Measurements from ENCODE around the gene HECTD1.

DNA sequence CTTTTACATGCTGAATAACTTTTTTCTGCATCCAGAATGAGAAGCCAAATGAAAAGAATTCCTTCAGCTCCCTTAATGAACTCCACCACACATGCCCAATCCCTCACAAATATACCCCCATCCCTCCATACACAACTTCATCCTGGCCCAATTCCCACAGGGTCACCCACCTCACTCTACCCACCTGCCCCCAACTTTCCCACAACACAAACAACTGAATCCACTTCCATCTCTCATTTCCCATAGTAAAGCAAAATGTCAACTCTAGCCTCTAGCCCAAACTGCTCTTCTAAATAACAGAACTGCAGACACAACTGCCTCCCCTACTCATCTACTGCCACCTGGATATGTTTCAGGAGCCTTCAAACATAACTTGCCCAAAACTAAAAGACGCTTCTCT, 18.8 kb downstream of the HECTD1 start:
- TF ChIP-seq, protein P1, sequence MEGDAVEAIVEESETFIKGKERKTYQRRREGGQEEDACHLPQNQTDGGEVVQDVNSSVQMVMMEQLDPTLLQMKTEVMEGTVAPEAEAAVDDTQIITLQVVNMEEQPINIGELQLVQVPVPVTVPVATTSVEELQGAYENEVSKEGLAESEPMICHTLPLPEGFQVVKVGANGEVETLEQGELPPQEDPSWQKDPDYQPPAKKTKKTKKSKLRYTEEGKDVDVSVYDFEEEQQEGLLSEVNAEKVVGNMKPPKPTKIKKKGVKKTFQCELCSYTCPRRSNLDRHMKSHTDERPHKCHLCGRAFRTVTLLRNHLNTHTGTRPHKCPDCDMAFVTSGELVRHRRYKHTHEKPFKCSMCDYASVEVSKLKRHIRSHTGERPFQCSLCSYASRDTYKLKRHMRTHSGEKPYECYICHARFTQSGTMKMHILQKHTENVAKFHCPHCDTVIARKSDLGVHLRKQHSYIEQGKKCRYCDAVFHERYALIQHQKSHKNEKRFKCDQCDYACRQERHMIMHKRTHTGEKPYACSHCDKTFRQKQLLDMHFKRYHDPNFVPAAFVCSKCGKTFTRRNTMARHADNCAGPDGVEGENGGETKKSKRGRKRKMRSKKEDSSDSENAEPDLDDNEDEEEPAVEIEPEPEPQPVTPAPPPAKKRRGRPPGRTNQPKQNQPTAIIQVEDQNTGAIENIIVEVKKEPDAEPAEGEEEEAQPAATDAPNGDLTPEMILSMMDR (IDR thresholded peaks at IDR 0.05; ENCODE audit: insufficient read depth, low read length), result no peak
- TF ChIP-seq, protein P2, sequence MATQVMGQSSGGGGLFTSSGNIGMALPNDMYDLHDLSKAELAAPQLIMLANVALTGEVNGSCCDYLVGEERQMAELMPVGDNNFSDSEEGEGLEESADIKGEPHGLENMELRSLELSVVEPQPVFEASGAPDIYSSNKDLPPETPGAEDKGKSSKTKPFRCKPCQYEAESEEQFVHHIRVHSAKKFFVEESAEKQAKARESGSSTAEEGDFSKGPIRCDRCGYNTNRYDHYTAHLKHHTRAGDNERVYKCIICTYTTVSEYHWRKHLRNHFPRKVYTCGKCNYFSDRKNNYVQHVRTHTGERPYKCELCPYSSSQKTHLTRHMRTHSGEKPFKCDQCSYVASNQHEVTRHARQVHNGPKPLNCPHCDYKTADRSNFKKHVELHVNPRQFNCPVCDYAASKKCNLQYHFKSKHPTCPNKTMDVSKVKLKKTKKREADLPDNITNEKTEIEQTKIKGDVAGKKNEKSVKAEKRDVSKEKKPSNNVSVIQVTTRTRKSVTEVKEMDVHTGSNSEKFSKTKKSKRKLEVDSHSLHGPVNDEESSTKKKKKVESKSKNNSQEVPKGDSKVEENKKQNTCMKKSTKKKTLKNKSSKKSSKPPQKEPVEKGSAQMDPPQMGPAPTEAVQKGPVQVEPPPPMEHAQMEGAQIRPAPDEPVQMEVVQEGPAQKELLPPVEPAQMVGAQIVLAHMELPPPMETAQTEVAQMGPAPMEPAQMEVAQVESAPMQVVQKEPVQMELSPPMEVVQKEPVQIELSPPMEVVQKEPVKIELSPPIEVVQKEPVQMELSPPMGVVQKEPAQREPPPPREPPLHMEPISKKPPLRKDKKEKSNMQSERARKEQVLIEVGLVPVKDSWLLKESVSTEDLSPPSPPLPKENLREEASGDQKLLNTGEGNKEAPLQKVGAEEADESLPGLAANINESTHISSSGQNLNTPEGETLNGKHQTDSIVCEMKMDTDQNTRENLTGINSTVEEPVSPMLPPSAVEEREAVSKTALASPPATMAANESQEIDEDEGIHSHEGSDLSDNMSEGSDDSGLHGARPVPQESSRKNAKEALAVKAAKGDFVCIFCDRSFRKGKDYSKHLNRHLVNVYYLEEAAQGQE (IDR thresholded peaks at IDR 0.05; ENCODE audit: insufficient replicate concordance, low read depth), result no peak
- TF ChIP-seq POLR2AphosphoS5 (IDR thresholded peaks at IDR 0.05; ENCODE audit: low read depth), result no peak

Measured in HL-60 (cell line).